Activated CD8-positive, alpha-beta T cell treated with anti-CD3 and anti-CD28 coated beads for 36 hours (primary cell): ENCODE data around the gene LDHAL6B. TPM values are rescaled to one million over a fixed set of nuclear protein-coding genes. Genes with fewer than 3 reads are reported as not detected.

ENCODE experiments used
- ATAC-seq: fragments of 200-7000 bp; cut with Tn5 transposase; one replicate; pipeline ENCODE4 v1.10.0; 2021; ENCODE audit warnings: mild to moderate bottlenecking, moderate library complexity
- CTCF ChIA-PET: fragments of 350-600 bp; sonication (Branson Sonifier 250); formaldehyde crosslinking; loops from one replicate; lab custom pipeline; 2021; ENCODE audit warnings: antibody characterized with exemption; lab: Charles Lee
- POLR2A ChIA-PET: fragments of 350-600 bp; sonication (Branson Sonifier 250); formaldehyde crosslinking; loops from one replicate; lab custom pipeline; 2021; ENCODE audit warnings: antibody characterized with exemption; lab: Charles Lee
- DNase-seq: peaks from one replicate; pipeline ENCODE4 v3.0.0-alpha.2; 2020
- H3K27ac Mint-ChIP-seq: one replicate; pipeline ENCODE4 v1.8.0; 2021; ENCODE audit warnings: mild to moderate bottlenecking, mixed read lengths
- H3K27me3 Mint-ChIP-seq: one replicate; pipeline ENCODE4 v1.8.0; 2021; ENCODE audit warnings: mixed read lengths
- H3K36me3 Mint-ChIP-seq: one replicate; pipeline ENCODE4 v1.8.0; 2021; ENCODE audit warnings: low read depth, mixed read lengths
- H3K4me1 Mint-ChIP-seq: one replicate; pipeline ENCODE4 v1.8.0; 2021; ENCODE audit warnings: low read depth, mixed read lengths
- H3K4me3 Mint-ChIP-seq: one replicate; pipeline ENCODE4 v1.8.0; 2021; ENCODE audit warnings: mild to moderate bottlenecking, moderate library complexity, mixed read lengths
- H3K9me3 Mint-ChIP-seq: one replicate; pipeline ENCODE4 v1.8.0; 2021; ENCODE audit warnings: mixed read lengths
- intact Hi-C: fragments of 100-400 bp; cut with micrococcal nuclease; formaldehyde crosslinking; loops from one replicate; pipeline ENCODE4 v1.10.0; 2022
- total RNA-seq, 2 experiments: library from RNA; stranded (reverse); gene quantifications; one replicate each; pipeline ENCODE4 v1.2.3, GENCODE V29; 2021
- TF ChIP-seq, protein P1 (sequence below): fragments of 200-600 bp; IDR thresholded peaks from one replicate; pipeline ENCODE4 v1.8.0; 2022; ENCODE audit warnings: antibody characterized with exemption, mild to moderate bottlenecking

LDHAL6B gene
- total RNA-seq, 2 experiments from 2014 or later = not detected

- Mint-ChIP-seq H3K4me1 (peaks cover 12% of the 10 kb centered on the region), H3K27ac (no peak overlapping the region), H3K36me3 (no peaks in the 10 kb centered on the region), H3K9me3 (no peaks in the 10 kb centered on the region), H3K27me3 (peaks cover 2% of the 10 kb centered on the region), H3K4me3 (no peak overlapping the region)
- ATAC-seq = no peak
- ChIA-PET POLR2A (no interaction called here), CTCF (no interaction called here)
- TF ChIP-seq, protein P1, sequence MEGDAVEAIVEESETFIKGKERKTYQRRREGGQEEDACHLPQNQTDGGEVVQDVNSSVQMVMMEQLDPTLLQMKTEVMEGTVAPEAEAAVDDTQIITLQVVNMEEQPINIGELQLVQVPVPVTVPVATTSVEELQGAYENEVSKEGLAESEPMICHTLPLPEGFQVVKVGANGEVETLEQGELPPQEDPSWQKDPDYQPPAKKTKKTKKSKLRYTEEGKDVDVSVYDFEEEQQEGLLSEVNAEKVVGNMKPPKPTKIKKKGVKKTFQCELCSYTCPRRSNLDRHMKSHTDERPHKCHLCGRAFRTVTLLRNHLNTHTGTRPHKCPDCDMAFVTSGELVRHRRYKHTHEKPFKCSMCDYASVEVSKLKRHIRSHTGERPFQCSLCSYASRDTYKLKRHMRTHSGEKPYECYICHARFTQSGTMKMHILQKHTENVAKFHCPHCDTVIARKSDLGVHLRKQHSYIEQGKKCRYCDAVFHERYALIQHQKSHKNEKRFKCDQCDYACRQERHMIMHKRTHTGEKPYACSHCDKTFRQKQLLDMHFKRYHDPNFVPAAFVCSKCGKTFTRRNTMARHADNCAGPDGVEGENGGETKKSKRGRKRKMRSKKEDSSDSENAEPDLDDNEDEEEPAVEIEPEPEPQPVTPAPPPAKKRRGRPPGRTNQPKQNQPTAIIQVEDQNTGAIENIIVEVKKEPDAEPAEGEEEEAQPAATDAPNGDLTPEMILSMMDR = no peak
- intact Hi-C loops = no loop called here
- DNase-seq = no peak
Measured at GRCh38 chr15:59250249-59250648, 43.6 kb downstream of the LDHAL6B start.

- CTCF ChIA-PET = no interaction called here
- intact Hi-C loops = no loop called here
Measured at GRCh38 chr15:59251001-59251845, 44.6 kb downstream of the LDHAL6B start.

GRCh38 chr15:59252137-59252536 is 45.5 kb downstream of the LDHAL6B start:
- intact Hi-C loops = no loop called here
- CTCF ChIA-PET = no interaction called here
- ATAC-seq = no peak

More at GRCh38 chr15:59251001-59251845, 44.6 kb downstream of the LDHAL6B start:
- DNase-seq (no peak), ATAC-seq (no peak)
- TF ChIP-seq, protein P1 = no peak
- H3K36me3 Mint-ChIP-seq = no peaks in the 10 kb centered on the region
- H3K27me3 Mint-ChIP-seq = peaks cover 2% of the 10 kb centered on the region
- POLR2A ChIA-PET = no interaction called here
- H3K4me3 Mint-ChIP-seq = no peak overlapping the region
- H3K4me1 Mint-ChIP-seq = peaks cover 21% of the 10 kb centered on the region
- no peak overlapping the region for H3K27ac Mint-ChIP-seq
- no peaks in the 10 kb centered on the region for H3K9me3 Mint-ChIP-seq

DNA sequence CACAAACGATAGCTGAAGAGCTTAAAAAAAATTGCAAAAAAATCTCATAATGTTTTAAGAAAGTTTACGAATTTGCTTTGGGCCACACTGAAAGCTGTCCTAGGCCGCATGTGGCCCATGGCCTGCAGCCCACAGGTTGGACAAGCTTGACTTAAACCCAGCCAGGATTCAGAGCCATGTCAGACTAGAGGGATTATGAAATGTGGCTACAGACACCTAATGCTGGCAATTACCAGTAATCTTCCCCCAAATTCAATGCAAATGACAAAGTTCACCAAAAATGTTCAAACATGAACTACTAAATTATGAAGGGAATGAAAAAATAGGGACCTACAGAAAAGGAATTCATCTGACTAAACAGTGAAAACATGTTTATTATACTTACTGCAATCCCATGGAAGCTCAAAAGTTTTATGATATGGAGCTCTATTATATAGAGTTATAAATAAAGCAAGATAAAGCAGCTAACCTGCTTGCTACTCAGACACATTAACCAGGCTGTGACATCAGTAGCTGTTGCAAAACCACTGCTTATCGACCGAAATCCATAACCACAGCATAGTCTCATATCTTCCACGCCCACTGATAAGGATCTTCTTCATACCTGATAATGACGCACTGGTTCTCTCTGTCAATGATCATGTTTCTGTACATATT is 49.2 kb downstream of the LDHAL6B start:
- intact Hi-C loops = loop anchor here (5.0 kb wide), 1 partner anchor 41 kb away; no protein-coding TSS in a partner anchor
- H3K27me3 Mint-ChIP-seq = no peaks in the 10 kb centered on the region
- no peaks in the 10 kb centered on the region for H3K9me3 Mint-ChIP-seq
- TF ChIP-seq, protein P1 = no peak
- H3K36me3 Mint-ChIP-seq = no peaks in the 10 kb centered on the region
- peak; percentile 48 for ATAC-seq
- CTCF ChIA-PET = interaction anchor here (0.8 to 2.8 kb wide), 4 partner anchors 8 to 273 kb away, joined by 3 to 10 read pairs (median 4); no protein-coding TSS in a partner anchor
- H3K27ac Mint-ChIP-seq = peak overlapping the region; percentile 1
- POLR2A ChIA-PET = interaction anchor here (0.7 to 1.1 kb wide), 2 partner anchors 92 to 157 kb away, joined by 3 read pairs; no protein-coding TSS in a partner anchor
- H3K4me3 Mint-ChIP-seq = no peak overlapping the region
- peaks cover 34% of the 10 kb centered on the region for H3K4me1 Mint-ChIP-seq
- DNase-seq = peak; percentile 60

More at GRCh38 chr15:59252137-59252536, 45.5 kb downstream of the LDHAL6B start:
- no peaks in the 10 kb centered on the region for H3K36me3 Mint-ChIP-seq
- DNase-seq = no peak
- H3K4me3 Mint-ChIP-seq = no peak overlapping the region
- no peak overlapping the region for H3K27ac Mint-ChIP-seq
- no peaks in the 10 kb centered on the region for H3K9me3 Mint-ChIP-seq
- TF ChIP-seq, protein P1 = no peak
- POLR2A ChIA-PET = no interaction called here
- peaks cover 27% of the 10 kb centered on the region for H3K4me1 Mint-ChIP-seq
- H3K27me3 Mint-ChIP-seq = no peaks in the 10 kb centered on the region
